ENCODE results near the gene MSMB. TPM values are rescaled to one million over a fixed set of nuclear protein-coding genes. Genes with fewer than 3 reads are reported as not detected.

MSMB gene
- total RNA-seq, 1 donor from 2014 or later, result not detected

GRCh38 chr10:46016190-46016589 is 29.9 kb downstream of the MSMB start:
- Histone ChIP-seq H3K4me3 (no peak overlapping the region), H3K27me3 (no peaks in the 10 kb centered on the region), H3K9me3 (no peaks in the 10 kb centered on the region), H3K36me3 (peaks cover 59% of the 10 kb centered on the region), H3K4me1 (peaks cover 42% of the 10 kb centered on the region), H3K27ac (no peak overlapping the region)
- intact Hi-C loops (cut with DNase I), result no loop called here
- TF ChIP-seq CTCF (IDR thresholded peaks at IDR 0.05), result no peak
- ATAC-seq, result no peak
- DNase-seq, result no peak

- H3K9me3 ChIP-seq, result no peaks in the 10 kb centered on the region
Measured at GRCh38 chr10:46014683-46015405, 31.2 kb downstream of the MSMB start.

GRCh38 chr10:46014206-46014605 is 31.9 kb downstream of the MSMB start:
- intact Hi-C loops (cut with DNase I), result no loop called here
- DNase-seq (no peak), ATAC-seq (no peak)
- no peak overlapping the region for H3K4me3 ChIP-seq
- H3K27me3 ChIP-seq, result no peaks in the 10 kb centered on the region
- H3K36me3 ChIP-seq, result peaks cover 79% of the 10 kb centered on the region
- peaks cover 22% of the 10 kb centered on the region for H3K4me1 ChIP-seq
- no peaks in the 10 kb centered on the region for H3K9me3 ChIP-seq
- H3K27ac ChIP-seq, result no peak overlapping the region
- TF ChIP-seq CTCF (IDR thresholded peaks at IDR 0.05), result no peak

More at GRCh38 chr10:46014683-46015405, 31.2 kb downstream of the MSMB start:
- peaks cover 29% of the 10 kb centered on the region for H3K4me1 ChIP-seq
- H3K27ac ChIP-seq, result no peak overlapping the region
- H3K4me3 ChIP-seq, result no peak overlapping the region
- no peak for DNase-seq
- intact Hi-C loops (cut with DNase I), result no loop called here
- no peak for ATAC-seq
- peaks cover 72% of the 10 kb centered on the region for H3K36me3 ChIP-seq
- no peaks in the 10 kb centered on the region for H3K27me3 ChIP-seq
- no peak for TF ChIP-seq CTCF (IDR thresholded peaks at IDR 0.05)

GRCh38 chr10:46012746-46013145 is 33.3 kb downstream of the MSMB start:
- DNase-seq (no peak), ATAC-seq (no peak)
- no peak for TF ChIP-seq CTCF (IDR thresholded peaks at IDR 0.05)
- H3K4me1 ChIP-seq, result peaks cover 8% of the 10 kb centered on the region
- H3K36me3 ChIP-seq, result peaks cover 91% of the 10 kb centered on the region
- H3K9me3 ChIP-seq, result no peaks in the 10 kb centered on the region
- intact Hi-C loops (cut with DNase I), result no loop called here
- no peak overlapping the region for H3K27ac ChIP-seq
- H3K4me3 ChIP-seq, result no peak overlapping the region
- no peaks in the 10 kb centered on the region for H3K27me3 ChIP-seq

- Histone ChIP-seq H3K9me3 (no peaks in the 10 kb centered on the region), H3K36me3 (peaks cover 99% of the 10 kb centered on the region), H3K4me3 (no peak overlapping the region), H3K27me3 (no peaks in the 10 kb centered on the region), H3K4me1 (no peaks in the 10 kb centered on the region), H3K27ac (no peak overlapping the region)
- TF ChIP-seq CTCF (IDR thresholded peaks at IDR 0.05), result no peak
- DNase-seq, result no peak
- no peak for ATAC-seq
- intact Hi-C loops (cut with DNase I), result no loop called here
Measured at GRCh38 chr10:46006219-46006618, 39.9 kb downstream of the MSMB start.
